ENCODE measurements around the gene UBAP2.

The UBAP2 gene

DNA sequence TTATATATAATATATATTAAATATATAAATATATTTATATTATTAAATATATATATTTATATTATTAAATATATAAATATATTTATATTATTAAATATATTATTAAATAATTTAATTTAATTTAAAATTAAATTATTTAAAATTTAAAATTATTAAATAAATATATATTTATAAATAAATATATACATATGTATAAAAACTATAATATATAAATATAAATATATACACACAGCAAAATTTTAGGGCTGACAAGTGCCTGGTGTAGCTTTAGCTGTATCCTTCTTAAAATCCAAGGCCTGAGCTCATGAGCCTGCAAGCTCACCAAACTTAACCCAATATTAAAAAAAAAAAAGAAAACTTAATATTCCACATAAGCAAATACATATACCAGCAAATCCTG is 53.2 kb downstream of the UBAP2 start:
- Histone ChIP-seq H3K4me1 (ENCODE audit: low read length) (no peaks in the 10 kb centered on the region), H3K4me2 (ENCODE audit: low read depth, low read length) (no peak overlapping the region), H3K4me3 (ENCODE audit: low read length) (no peak overlapping the region), H3K27ac (ENCODE audit: low read length) (no peak overlapping the region), H3K9ac (ENCODE audit: low read length) (no peak overlapping the region), H3F3A (ENCODE audit: insufficient read depth, low read length) (peaks cover 9% of the 10 kb centered on the region), H3K9me2 (replicated peaks; ENCODE audit: insufficient read depth, low read length) (no peaks in the 10 kb centered on the region), H2AFZ (ENCODE audit: low read length) (no peak overlapping the region), H3K27me3 (replicated peaks; ENCODE audit: insufficient read depth, low read length) (no peaks in the 10 kb centered on the region), H4K20me1 (ENCODE audit: insufficient read depth, low read length) (no peaks in the 10 kb centered on the region), H3K79me2 (ENCODE audit: low read length) (peaks cover 67% of the 10 kb centered on the region), H3K9me3 (replicated peaks; ENCODE audit: insufficient read depth, low read length) (no peaks in the 10 kb centered on the region), H3K36me3 (replicated peaks; ENCODE audit: insufficient read depth, low read length) (peaks cover 11% of the 10 kb centered on the region; the same call in 1 of the 2 replicates)
- TF ChIP-seq EZH2 (optimal IDR thresholded peaks at IDR 0.05; ENCODE audit: low read depth, low read length) (no peak), EZH2phosphoT487 (IDR thresholded peaks at IDR 0.05; ENCODE audit: low read length) (no peak)
- TF ChIP-seq, protein P1, sequence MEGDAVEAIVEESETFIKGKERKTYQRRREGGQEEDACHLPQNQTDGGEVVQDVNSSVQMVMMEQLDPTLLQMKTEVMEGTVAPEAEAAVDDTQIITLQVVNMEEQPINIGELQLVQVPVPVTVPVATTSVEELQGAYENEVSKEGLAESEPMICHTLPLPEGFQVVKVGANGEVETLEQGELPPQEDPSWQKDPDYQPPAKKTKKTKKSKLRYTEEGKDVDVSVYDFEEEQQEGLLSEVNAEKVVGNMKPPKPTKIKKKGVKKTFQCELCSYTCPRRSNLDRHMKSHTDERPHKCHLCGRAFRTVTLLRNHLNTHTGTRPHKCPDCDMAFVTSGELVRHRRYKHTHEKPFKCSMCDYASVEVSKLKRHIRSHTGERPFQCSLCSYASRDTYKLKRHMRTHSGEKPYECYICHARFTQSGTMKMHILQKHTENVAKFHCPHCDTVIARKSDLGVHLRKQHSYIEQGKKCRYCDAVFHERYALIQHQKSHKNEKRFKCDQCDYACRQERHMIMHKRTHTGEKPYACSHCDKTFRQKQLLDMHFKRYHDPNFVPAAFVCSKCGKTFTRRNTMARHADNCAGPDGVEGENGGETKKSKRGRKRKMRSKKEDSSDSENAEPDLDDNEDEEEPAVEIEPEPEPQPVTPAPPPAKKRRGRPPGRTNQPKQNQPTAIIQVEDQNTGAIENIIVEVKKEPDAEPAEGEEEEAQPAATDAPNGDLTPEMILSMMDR (IDR thresholded peaks at IDR 0.05; ENCODE audit: low read length): no peak
- no peak for DNase-seq

DNA sequence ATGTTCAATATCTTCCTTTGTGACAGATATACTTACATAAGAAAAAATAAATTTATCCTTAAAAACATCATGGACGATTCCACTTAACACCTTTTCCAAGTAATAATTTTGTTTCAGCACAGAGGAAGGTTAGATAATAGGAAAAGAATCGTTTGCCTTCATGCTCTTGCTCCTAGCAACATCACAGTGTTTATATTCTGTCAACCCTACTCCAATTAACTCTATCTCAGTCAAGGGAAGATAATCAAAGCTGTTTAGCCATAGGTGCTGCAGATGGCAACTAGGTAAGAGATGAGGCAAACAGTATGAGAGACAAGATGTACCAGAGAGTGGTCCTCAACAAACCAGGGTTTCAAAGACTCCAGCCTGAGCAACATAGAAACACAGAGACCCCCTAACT is 55.6 kb downstream of the UBAP2 start:
- TF ChIP-seq, protein P1 (IDR thresholded peaks at IDR 0.05; ENCODE audit: low read length): no peak
- no peak for TF ChIP-seq EZH2 (optimal IDR thresholded peaks at IDR 0.05; ENCODE audit: low read depth, low read length)
- no peak for TF ChIP-seq EZH2phosphoT487 (IDR thresholded peaks at IDR 0.05; ENCODE audit: low read length)
- Histone ChIP-seq H3K4me3 (ENCODE audit: low read length) (no peak overlapping the region), H3K4me1 (ENCODE audit: low read length) (peaks cover 9% of the 10 kb centered on the region), H3K27me3 (replicated peaks; ENCODE audit: insufficient read depth, low read length) (no peaks in the 10 kb centered on the region), H3K27ac (ENCODE audit: low read length) (no peak overlapping the region), H3K4me2 (ENCODE audit: low read depth, low read length) (no peak overlapping the region), H3K36me3 (replicated peaks; ENCODE audit: insufficient read depth, low read length) (peaks cover 11% of the 10 kb centered on the region; the same call in 1 of the 2 replicates), H3K9me2 (replicated peaks; ENCODE audit: insufficient read depth, low read length) (no peaks in the 10 kb centered on the region), H4K20me1 (ENCODE audit: insufficient read depth, low read length) (no peaks in the 10 kb centered on the region), H3F3A (ENCODE audit: insufficient read depth, low read length) (peaks cover 33% of the 10 kb centered on the region), H3K79me2 (ENCODE audit: low read length) (peaks cover 61% of the 10 kb centered on the region), H3K9ac (ENCODE audit: low read length) (no peak overlapping the region), H2AFZ (ENCODE audit: low read length) (no peak overlapping the region), H3K9me3 (replicated peaks; ENCODE audit: insufficient read depth, low read length) (no peaks in the 10 kb centered on the region)
- DNase-seq: no peak

DNA sequence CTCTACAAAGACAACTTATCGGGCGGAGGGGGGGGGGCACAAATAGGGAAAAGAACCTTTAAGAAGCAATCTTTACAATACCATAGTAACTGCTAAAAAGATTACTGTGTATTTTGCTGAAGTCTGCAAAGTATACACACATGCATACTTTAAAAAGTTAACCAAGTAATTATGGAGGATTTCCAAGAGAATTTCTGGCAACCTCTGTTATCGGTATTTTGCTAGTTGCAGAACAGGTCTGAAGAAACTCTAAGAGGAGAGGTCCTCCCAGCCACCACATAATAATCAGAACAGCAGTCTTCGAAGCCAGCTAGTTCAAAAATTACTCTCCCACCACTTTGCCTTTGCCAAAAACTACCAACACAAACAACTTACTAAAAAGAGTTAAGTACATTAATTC is 56.1 kb downstream of the UBAP2 start:
- Histone ChIP-seq H3K9me3 (replicated peaks; ENCODE audit: insufficient read depth, low read length) (no peaks in the 10 kb centered on the region), H3K79me2 (ENCODE audit: low read length) (peaks cover 63% of the 10 kb centered on the region), H3K4me3 (ENCODE audit: low read length) (no peak overlapping the region), H4K20me1 (ENCODE audit: insufficient read depth, low read length) (no peaks in the 10 kb centered on the region), H3K4me1 (ENCODE audit: low read length) (peaks cover 12% of the 10 kb centered on the region), H3K27me3 (replicated peaks; ENCODE audit: insufficient read depth, low read length) (no peaks in the 10 kb centered on the region), H3K27ac (ENCODE audit: low read length) (no peak overlapping the region), H3K4me2 (ENCODE audit: low read depth, low read length) (no peak overlapping the region), H2AFZ (ENCODE audit: low read length) (no peak overlapping the region), H3K9me2 (replicated peaks; ENCODE audit: insufficient read depth, low read length) (no peaks in the 10 kb centered on the region), H3K36me3 (replicated peaks; ENCODE audit: insufficient read depth, low read length) (peaks cover 13% of the 10 kb centered on the region), H3K9ac (ENCODE audit: low read length) (no peak overlapping the region), H3F3A (ENCODE audit: insufficient read depth, low read length) (peaks cover 38% of the 10 kb centered on the region)
- TF ChIP-seq, protein P1 (IDR thresholded peaks at IDR 0.05; ENCODE audit: low read length): no peak
- TF ChIP-seq EZH2 (optimal IDR thresholded peaks at IDR 0.05; ENCODE audit: low read depth, low read length) (no peak), EZH2phosphoT487 (IDR thresholded peaks at IDR 0.05; ENCODE audit: low read length) (no peak)
- no peak for DNase-seq
